ENCODE results near the gene FBF1.

The FBF1 gene, protein sequence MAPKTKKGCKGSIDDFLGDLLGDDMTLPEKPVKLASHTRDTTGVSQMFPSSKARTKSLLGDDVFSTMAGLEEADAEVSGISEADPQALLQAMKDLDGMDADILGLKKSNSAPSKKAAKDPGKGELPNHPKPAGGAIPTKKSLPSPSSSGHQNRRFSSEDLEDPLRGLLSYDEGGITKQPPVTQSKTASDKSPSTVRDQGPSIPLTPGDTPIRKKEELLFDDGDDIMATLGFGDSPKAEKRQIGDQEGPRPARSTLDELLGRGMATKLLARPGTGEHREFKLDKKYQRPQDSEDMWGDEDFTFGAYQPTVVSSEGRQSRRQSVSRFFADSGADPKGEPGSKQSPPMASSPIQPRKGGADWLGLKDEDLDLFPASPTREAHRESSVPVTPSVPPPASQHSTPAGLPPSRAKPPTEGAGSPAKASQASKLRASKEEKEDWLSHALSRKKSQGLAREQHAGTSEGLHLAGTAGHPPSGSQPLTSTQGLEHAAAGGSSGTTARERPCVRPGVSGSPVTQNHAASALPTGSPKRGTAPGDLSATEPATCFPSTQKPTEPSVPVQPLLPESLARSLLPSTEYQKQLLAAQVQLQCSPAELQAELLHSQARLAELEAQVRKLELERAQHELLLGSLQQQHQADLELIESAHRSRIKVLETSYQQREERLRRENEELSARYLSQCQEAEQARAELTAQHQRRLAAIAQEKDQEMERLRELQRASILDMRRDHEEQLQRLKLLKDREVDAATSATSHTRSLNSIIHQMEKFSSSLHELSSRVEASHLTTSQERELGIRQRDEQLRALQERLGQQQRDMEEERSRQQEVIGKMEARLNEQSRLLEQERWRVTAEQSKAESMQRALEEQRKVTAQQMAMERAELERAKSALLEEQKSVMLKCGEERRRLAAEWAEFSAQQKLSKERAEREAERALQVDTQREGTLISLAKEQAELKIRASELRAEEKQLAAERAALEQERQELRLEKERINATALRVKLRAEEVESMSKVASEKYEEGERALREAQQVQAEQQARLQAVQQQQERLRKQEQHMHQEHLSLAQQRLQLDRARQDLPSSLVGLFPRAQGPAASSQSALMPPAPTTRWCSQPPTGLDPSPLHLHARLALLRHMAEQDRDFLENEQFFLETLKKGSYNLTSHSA

DNA sequence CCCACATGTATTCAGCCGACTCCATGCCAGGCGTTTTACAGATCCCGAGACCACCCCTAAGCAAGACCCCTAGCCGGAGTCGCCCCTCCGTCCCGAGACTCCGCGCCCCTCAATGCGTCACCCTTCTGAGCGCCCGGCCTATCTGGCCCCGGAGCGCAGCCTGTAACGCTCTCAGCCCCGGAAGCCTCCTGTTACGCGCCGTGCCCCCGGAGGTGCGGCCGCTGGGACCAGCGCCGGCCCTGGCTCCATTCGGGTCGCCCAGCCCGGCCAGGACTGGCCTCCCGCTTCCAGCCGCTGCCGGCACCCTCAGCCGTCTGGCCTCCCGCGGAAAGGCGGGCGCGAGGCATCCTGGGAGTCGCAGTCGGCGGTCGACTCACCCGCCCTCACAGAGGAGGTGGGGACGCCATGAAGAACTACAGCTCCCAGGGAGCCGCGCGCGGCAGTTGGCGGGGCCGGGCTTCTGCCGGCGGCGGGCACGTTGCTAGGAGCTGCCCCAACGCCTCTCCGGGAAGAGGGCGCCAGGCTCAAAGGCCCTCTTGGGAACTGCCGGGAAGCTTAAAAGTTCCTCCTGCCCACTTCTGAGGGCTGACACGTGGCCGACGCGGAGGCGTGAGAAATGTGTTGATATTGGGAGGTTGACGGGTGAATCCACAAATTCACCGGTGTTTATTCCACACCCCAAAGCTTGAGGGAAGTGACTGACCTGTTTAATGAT lies at the start of gene FBF1:
TSS of gene FBF1 (minus strand) at position 316 of the 715 bp plus-strand sequence. CDS start 2,893 bp downstream, outside the sequence.
- Histone ChIP-seq H4K20me1 (ENCODE audit: insufficient read depth, low read length, poor library complexity, severe bottlenecking) (no peaks in the 10 kb centered on the region), H2AFZ (ENCODE audit: low read length) (peak within 1 kb of the TSS; percentile 87), H3F3A (ENCODE audit: low read depth) (no peaks in the 10 kb centered on the region), H3K27me3 (ENCODE audit: insufficient read depth, low read length, poor library complexity, severe bottlenecking) (no peaks in the 10 kb centered on the region), H3K4me1 (ENCODE audit: insufficient read depth, low read length, poor library complexity, severe bottlenecking) (peaks cover 9% of the 10 kb centered on the region), H3K9me3 (ENCODE audit: insufficient read depth, low read depth, low read length) (no peaks in the 10 kb centered on the region), H3K36me3 (ENCODE audit: insufficient read depth, low read length) (peaks cover 3% of the 10 kb centered on the region; the same call in 1 of the 2 replicates), H3K79me2 (ENCODE audit: insufficient read depth, low read length) (peaks cover 6% of the 10 kb centered on the region; the same call in 1 of the 2 replicates), H3K4me3 (ENCODE audit: low read length, poor library complexity, severe bottlenecking) (peak within 1 kb of the TSS; percentile 87), H3K9me2 (replicated peaks; ENCODE audit: low read depth, low read length) (no peaks in the 10 kb centered on the region), H3K4me2 (ENCODE audit: low read depth, low read length, poor library complexity, severe bottlenecking) (peak within 1 kb of the TSS; percentile 81), H3K9ac (ENCODE audit: low read depth, low read length, poor library complexity, severe bottlenecking) (peak within 1 kb of the TSS; percentile 87)
- TF ChIP-seq EZH2phosphoT487 (IDR thresholded peaks at IDR 0.05; ENCODE audit: borderline replicate concordance), result no peak
- 0 out of 2 replicates have a peak, but pooled peaks have one; percentile 15 for TF ChIP-seq CTCF (conservative IDR thresholded peaks at IDR 0.05; ENCODE audit: low read length)

- peaks cover 16% of the 10 kb centered on the region; the same call in 1 of the 2 replicates for H3K36me3 ChIP-seq (ENCODE audit: insufficient read depth, low read length)
- H2AFZ ChIP-seq (ENCODE audit: low read length), result no peak overlapping the region
- no peaks in the 10 kb centered on the region for H4K20me1 ChIP-seq (ENCODE audit: insufficient read depth, low read length, poor library complexity, severe bottlenecking)
- H3K27me3 ChIP-seq (ENCODE audit: insufficient read depth, low read length, poor library complexity, severe bottlenecking), result no peaks in the 10 kb centered on the region
- H3F3A ChIP-seq (ENCODE audit: low read depth), result no peaks in the 10 kb centered on the region; the same call in 1 of the 2 replicates
- peaks cover 15% of the 10 kb centered on the region for H3K4me1 ChIP-seq (ENCODE audit: insufficient read depth, low read length, poor library complexity, severe bottlenecking)
- peaks cover 25% of the 10 kb centered on the region; the same call in 1 of the 2 replicates for H3K79me2 ChIP-seq (ENCODE audit: insufficient read depth, low read length)
- H3K9me3 ChIP-seq (ENCODE audit: insufficient read depth, low read depth, low read length), result no peaks in the 10 kb centered on the region
- H3K9ac ChIP-seq (ENCODE audit: low read depth, low read length, poor library complexity, severe bottlenecking), result no peak overlapping the region
- H3K4me3 ChIP-seq (ENCODE audit: low read length, poor library complexity, severe bottlenecking), result no peak overlapping the region
- H3K4me2 ChIP-seq (ENCODE audit: low read depth, low read length, poor library complexity, severe bottlenecking), result no peak overlapping the region
- TF ChIP-seq CTCF (conservative IDR thresholded peaks at IDR 0.05; ENCODE audit: low read length) (no peak), EZH2phosphoT487 (IDR thresholded peaks at IDR 0.05; ENCODE audit: borderline replicate concordance) (no peak)
- no peaks in the 10 kb centered on the region for H3K9me2 ChIP-seq (replicated peaks; ENCODE audit: low read depth, low read length)
Measured at GRCh38 chr17:75987041-75987440, 46.2 kb upstream of the FBF1 start.

DNA sequence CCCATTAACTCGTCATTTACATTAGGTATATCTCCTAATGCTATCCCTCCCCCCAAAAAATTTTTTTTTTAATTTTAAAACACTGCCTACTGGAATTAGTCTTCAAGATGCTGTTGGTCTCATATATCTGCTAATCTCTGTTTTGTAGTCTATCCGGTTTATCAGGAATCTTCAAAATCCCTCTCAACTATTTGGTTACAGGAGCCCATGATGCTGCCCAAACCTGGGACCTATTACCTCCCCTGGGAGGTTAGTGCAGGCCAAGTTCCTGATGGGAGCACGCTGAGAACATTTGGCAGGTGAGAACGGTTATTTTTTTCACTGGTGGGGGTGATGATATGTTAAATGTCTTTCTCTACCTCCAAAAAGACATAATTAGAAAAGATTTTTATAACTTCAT lies 45.1 kb upstream of the FBF1 start:
- H3F3A ChIP-seq (ENCODE audit: low read depth), result no peaks in the 10 kb centered on the region; the same call in 1 of the 2 replicates
- no peaks in the 10 kb centered on the region for H3K27me3 ChIP-seq (ENCODE audit: insufficient read depth, low read length, poor library complexity, severe bottlenecking)
- H3K79me2 ChIP-seq (ENCODE audit: insufficient read depth, low read length), result peaks cover 36% of the 10 kb centered on the region
- no peak overlapping the region for H3K4me2 ChIP-seq (ENCODE audit: low read depth, low read length, poor library complexity, severe bottlenecking)
- H2AFZ ChIP-seq (ENCODE audit: low read length), result no peak overlapping the region
- no peak overlapping the region for H3K4me3 ChIP-seq (ENCODE audit: low read length, poor library complexity, severe bottlenecking)
- H3K36me3 ChIP-seq (ENCODE audit: insufficient read depth, low read length), result peaks cover 6% of the 10 kb centered on the region; the same call in 1 of the 2 replicates
- no peak overlapping the region for H3K9ac ChIP-seq (ENCODE audit: low read depth, low read length, poor library complexity, severe bottlenecking)
- H3K9me2 ChIP-seq (replicated peaks; ENCODE audit: low read depth, low read length), result no peaks in the 10 kb centered on the region
- TF ChIP-seq EZH2phosphoT487 (IDR thresholded peaks at IDR 0.05; ENCODE audit: borderline replicate concordance) (no peak), CTCF (conservative IDR thresholded peaks at IDR 0.05; ENCODE audit: low read length) (no peak)
- no peaks in the 10 kb centered on the region for H4K20me1 ChIP-seq (ENCODE audit: insufficient read depth, low read length, poor library complexity, severe bottlenecking)
- no peaks in the 10 kb centered on the region for H3K9me3 ChIP-seq (ENCODE audit: insufficient read depth, low read depth, low read length)
- peaks cover 25% of the 10 kb centered on the region for H3K4me1 ChIP-seq (ENCODE audit: insufficient read depth, low read length, poor library complexity, severe bottlenecking)
